ENCODE data around the gene FOXP1. TPM values are rescaled to one million over a fixed set of nuclear protein-coding genes. Genes with fewer than 3 reads are reported as not detected.

Gene FOXP1
- total and polyA plus RNA-seq, 9 of the 15 experiments (the other 6 are each of a cell fraction or from before 2014, with no cell fraction given) = 7.7 to 34.5 (median 13.7) TPM

- no peaks in the 10 kb centered on the region for H3K79me2 ChIP-seq (ENCODE audit: control insufficient read depth, insufficient read depth, low read length)
- no peak overlapping the region for H3K27ac ChIP-seq (ENCODE audit: extremely low read depth, low read depth, low read length)
- no peak for DNase-seq (ENCODE audit: extremely low read depth in 1 of 4, low spot score in 3 of 4)
- no peaks in the 10 kb centered on the region for H4K20me1 ChIP-seq (replicated peaks; ENCODE audit: control insufficient read depth, insufficient read depth, low read length)
- intact Hi-C loops (cut with micrococcal nuclease) = no loop called here
- no peaks in the 10 kb centered on the region; the same call in 2 of the 3 replicates for H3K36me3 ChIP-seq (ENCODE audit: control insufficient read depth, insufficient read depth, low read length)
- H3K9ac ChIP-seq (ENCODE audit: insufficient read depth in 1 of 2, low read depth in 2 of 2, low read length in 2 of 2) = no peak overlapping the region
- H3K4me3 ChIP-seq = no peak overlapping the region
- no peaks in the 10 kb centered on the region for H3K27me3 ChIP-seq (ENCODE audit: control insufficient read depth in 2 of 2, insufficient read depth in 2 of 2, low read length in 2 of 2)
- no peak for ATAC-seq
- no peaks in the 10 kb centered on the region for H3K9me1 ChIP-seq (ENCODE audit: control insufficient read depth, insufficient read depth, low read length)
- FAIRE-seq = no peak
- WGBS (ENCODE audit: insufficient coverage, low coverage, missing lambda C conversion rate) = 100% methylated on average over 1 of the region's 1 CpG
- ChIA-PET POLR2A (no interaction called here), CTCF (ENCODE audit: low intra/inter-chr PET ratio) (no interaction called here)
- TF ChIP-seq, protein P1, sequence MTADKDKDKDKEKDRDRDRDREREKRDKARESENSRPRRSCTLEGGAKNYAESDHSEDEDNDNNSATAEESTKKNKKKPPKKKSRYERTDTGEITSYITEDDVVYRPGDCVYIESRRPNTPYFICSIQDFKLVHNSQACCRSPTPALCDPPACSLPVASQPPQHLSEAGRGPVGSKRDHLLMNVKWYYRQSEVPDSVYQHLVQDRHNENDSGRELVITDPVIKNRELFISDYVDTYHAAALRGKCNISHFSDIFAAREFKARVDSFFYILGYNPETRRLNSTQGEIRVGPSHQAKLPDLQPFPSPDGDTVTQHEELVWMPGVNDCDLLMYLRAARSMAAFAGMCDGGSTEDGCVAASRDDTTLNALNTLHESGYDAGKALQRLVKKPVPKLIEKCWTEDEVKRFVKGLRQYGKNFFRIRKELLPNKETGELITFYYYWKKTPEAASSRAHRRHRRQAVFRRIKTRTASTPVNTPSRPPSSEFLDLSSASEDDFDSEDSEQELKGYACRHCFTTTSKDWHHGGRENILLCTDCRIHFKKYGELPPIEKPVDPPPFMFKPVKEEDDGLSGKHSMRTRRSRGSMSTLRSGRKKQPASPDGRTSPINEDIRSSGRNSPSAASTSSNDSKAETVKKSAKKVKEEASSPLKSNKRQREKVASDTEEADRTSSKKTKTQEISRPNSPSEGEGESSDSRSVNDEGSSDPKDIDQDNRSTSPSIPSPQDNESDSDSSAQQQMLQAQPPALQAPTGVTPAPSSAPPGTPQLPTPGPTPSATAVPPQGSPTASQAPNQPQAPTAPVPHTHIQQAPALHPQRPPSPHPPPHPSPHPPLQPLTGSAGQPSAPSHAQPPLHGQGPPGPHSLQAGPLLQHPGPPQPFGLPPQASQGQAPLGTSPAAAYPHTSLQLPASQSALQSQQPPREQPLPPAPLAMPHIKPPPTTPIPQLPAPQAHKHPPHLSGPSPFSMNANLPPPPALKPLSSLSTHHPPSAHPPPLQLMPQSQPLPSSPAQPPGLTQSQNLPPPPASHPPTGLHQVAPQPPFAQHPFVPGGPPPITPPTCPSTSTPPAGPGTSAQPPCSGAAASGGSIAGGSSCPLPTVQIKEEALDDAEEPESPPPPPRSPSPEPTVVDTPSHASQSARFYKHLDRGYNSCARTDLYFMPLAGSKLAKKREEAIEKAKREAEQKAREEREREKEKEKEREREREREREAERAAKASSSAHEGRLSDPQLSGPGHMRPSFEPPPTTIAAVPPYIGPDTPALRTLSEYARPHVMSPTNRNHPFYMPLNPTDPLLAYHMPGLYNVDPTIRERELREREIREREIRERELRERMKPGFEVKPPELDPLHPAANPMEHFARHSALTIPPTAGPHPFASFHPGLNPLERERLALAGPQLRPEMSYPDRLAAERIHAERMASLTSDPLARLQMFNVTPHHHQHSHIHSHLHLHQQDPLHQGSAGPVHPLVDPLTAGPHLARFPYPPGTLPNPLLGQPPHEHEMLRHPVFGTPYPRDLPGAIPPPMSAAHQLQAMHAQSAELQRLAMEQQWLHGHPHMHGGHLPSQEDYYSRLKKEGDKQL (CRISPR knock-in tag; IDR thresholded peaks at IDR 0.05; ENCODE audit: borderline replicate concordance) = no peak
- no peak for TF ChIP-seq USF2 (CRISPR knock-in tag; IDR thresholded peaks at IDR 0.05)
- H3K4me1 ChIP-seq (replicated peaks in 1 of 2; ENCODE audit: control insufficient read depth in 2 of 2, insufficient read depth in 2 of 2, low read length in 2 of 2) = peaks cover 0 to 14% of the 10 kb centered on the region in 2 experiments; a peak in 2 of 5 replicates
- in situ Hi-C loops (cut with MboI) = no loop called here
- BruUV-seq (replicated peaks) = no TSS peak
- no peak overlapping the region for H2AFZ ChIP-seq (ENCODE audit: low read depth, low read length)
- no peak overlapping the region for H3K4me2 ChIP-seq (ENCODE audit: insufficient read depth, low read length)
- H3K9me3 ChIP-seq (replicated peaks; ENCODE audit: control insufficient read depth, insufficient read depth, low read depth, low read length) = no peaks in the 10 kb centered on the region
These were observed 174.2 kb downstream of the FOXP1 start for GRCh38 chr3:71409352-71409751.
